Upper lobe of left lung (tissue), 6 donors: ENCODE data around the gene ACP4. TPM values are rescaled to one million over a fixed set of nuclear protein-coding genes. Genes with fewer than 3 reads are reported as not detected.

Source experiments
- ATAC-seq, 2 donors: fragments of 200-7000 bp; cut with Tn5 transposase; one replicate each; pipeline ENCODE4 v1.9.1; 2022; ENCODE audit warnings: mild to moderate bottlenecking in 2 of 2, moderate library complexity in 2 of 2; ENCODE audit not compliant: low FRiP score in 2 of 2
- DNase-seq, 2 donors: peaks; one replicate each; pipeline ENCODE4 v3.0.0-alpha.2; 2019 to 2020
- H3K27ac ChIP-seq, 4 donors: fragments of 200-600 bp; sonication (generic); one replicate each; pipeline ENCODE4 v1.5.1; 2016 to 2019
- H3K27me3 ChIP-seq, 4 donors: fragments of 200-600 bp; sonication (generic); one replicate each; pipeline ENCODE4 v1.5.1; 2017 to 2019
- H3K36me3 ChIP-seq, 4 donors: fragments of 200-600 bp; sonication (generic); one replicate each; pipeline ENCODE4 v1.5.1; 2016 to 2019
- H3K4me1 ChIP-seq, 4 donors: fragments of 200-600 bp; sonication (generic); one replicate each; pipeline ENCODE4 v1.5.1; 2018 to 2019
- H3K4me3 ChIP-seq, 4 donors: fragments of 200-600 bp; sonication (generic); one replicate each; pipeline ENCODE4 v1.5.1; 2017 to 2019; ENCODE audit warnings: mild to moderate bottlenecking in 2 of 4, moderate library complexity in 1 of 4
- H3K9me3 ChIP-seq, 4 donors: fragments of 200-600 bp; sonication (generic); one replicate each; pipeline ENCODE4 v1.5.1; 2018 to 2019
- CTCF ChIP-seq, 6 experiments: fragments of 450-650 bp in 4 of 6; fragments of 200-600 bp in 2 of 6; sonication (generic) in 2 of 6; IDR thresholded peaks; one replicate each; pipeline ENCODE4 v1.5.1; 2016 to 2019; ENCODE audit warnings: antibody characterized with exemption in 6 of 6
- EP300 ChIP-seq, 4 donors: sonication (generic); formaldehyde crosslinking; IDR thresholded peaks; one replicate each; pipeline ENCODE4 v1.5.1; 2017; ENCODE audit warnings: antibody characterized with exemption in 4 of 4, control low read depth in 2 of 4
- POLR2A ChIP-seq, 4 donors: fragments of 450-650 bp; IDR thresholded peaks; one replicate each; pipeline ENCODE4 v1.5.1; 2016 to 2017; ENCODE audit warnings: antibody characterized with exemption in 4 of 4, mild to moderate bottlenecking in 2 of 4
- POLR2AphosphoS5 ChIP-seq, 2 donors: sonication (generic); formaldehyde crosslinking; IDR thresholded peaks; one replicate each; pipeline ENCODE4 v1.5.1; 2017; ENCODE audit warnings: antibody characterized with exemption in 2 of 2
- whole genome bisulfite sequencing, 2 donors: methylation state at CpG; one replicate each; pipeline ENCODE4 v1.1.5; 2017 to 2018; 5-methylcytosine and 5-hydroxymethylcytosine counted together
- total RNA-seq, 6 donors: library from RNA; depleted of rRNA in 4 of 6; stranded (reverse); fragments of >200 nt in 4 of 6; gene quantifications; one replicate each; pipeline versions ENCODE4 v1.1.0 to v1.2.1, GENCODE V29; 2016 to 2021
- donor health status: DM: no; HTN: no; CAD: no; lungs with moderate emphysema.
- donor health status: DM: no; HTN: yes; CAD: no; lungs with severe emphysema.

The ACP4 gene
- total RNA-seq, 6 donors from 2014 or later: not detected

DNA sequence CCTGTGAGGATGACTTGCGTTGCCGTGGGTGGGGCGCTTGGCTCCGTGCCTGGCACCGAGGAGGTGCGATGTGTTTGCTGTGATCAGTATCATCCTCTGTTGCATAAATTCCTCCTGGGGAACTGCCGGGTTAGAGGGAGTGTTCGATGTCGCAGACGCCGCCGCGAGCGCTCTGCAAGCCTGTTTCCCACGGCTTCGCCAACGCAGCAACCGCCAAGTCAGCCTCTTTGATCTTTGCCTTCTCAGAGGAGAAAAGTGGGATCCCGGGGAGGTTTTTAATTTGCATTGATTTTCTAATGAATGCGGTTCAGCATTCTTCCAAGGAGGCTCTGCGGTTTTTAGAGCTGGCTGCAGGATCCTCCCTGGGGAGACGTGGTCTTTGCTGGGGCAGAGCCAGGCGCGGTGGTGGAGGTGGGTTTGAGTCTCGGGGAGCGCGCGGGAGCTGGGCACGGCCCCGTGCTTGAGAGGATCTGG lies 12.3 kb upstream of the ACP4 start:
- Histone ChIP-seq H3K27me3 (peaks cover 0 to 19% (median 7%) of the 10 kb centered on the region in 4 donors), H3K9me3 (peaks cover 0 to 6% (median 4%) of the 10 kb centered on the region in 4 donors), H3K36me3 (no peaks in the 10 kb centered on the region), H3K4me1 (peaks cover 0 to 7% (median 0%) of the 10 kb centered on the region in 4 donors), H3K27ac (no peak overlapping the region), H3K4me3 (no peak overlapping the region)
- TF ChIP-seq POLR2A (IDR thresholded peaks at IDR 0.05) (no peak), CTCF (IDR thresholded peaks at IDR 0.05) (no peak), POLR2AphosphoS5 (IDR thresholded peaks at IDR 0.05) (no peak), EP300 (IDR thresholded peaks at IDR 0.05) (no peak)
- peak in 1 of 2 donors; percentile 78 for DNase-seq
- 4 to 6% methylated on average over 22 to 30 of the region's 30 CpGs for WGBS, 2 donors
- ATAC-seq: no peak

GRCh38 chr19:50778906-50779430 lies 11.2 kb upstream of the ACP4 start:
- Histone ChIP-seq H3K27me3 (peaks cover 0 to 19% (median 7%) of the 10 kb centered on the region in 4 donors), H3K4me3 (no peak overlapping the region), H3K4me1 (peaks cover 0 to 12% (median 8%) of the 10 kb centered on the region in 4 donors), H3K27ac (no peak overlapping the region), H3K9me3 (peaks cover 0 to 6% (median 4%) of the 10 kb centered on the region in 4 donors), H3K36me3 (no peaks in the 10 kb centered on the region)
- TF ChIP-seq CTCF (IDR thresholded peaks at IDR 0.05) (no peak), POLR2AphosphoS5 (IDR thresholded peaks at IDR 0.05) (no peak), EP300 (IDR thresholded peaks at IDR 0.05) (no peak), POLR2A (IDR thresholded peaks at IDR 0.05) (no peak)
- WGBS, 2 donors: 61 to 68% methylated on average over 7 of the region's 7 CpGs
- no peak for ATAC-seq
- DNase-seq: no peak

DNA sequence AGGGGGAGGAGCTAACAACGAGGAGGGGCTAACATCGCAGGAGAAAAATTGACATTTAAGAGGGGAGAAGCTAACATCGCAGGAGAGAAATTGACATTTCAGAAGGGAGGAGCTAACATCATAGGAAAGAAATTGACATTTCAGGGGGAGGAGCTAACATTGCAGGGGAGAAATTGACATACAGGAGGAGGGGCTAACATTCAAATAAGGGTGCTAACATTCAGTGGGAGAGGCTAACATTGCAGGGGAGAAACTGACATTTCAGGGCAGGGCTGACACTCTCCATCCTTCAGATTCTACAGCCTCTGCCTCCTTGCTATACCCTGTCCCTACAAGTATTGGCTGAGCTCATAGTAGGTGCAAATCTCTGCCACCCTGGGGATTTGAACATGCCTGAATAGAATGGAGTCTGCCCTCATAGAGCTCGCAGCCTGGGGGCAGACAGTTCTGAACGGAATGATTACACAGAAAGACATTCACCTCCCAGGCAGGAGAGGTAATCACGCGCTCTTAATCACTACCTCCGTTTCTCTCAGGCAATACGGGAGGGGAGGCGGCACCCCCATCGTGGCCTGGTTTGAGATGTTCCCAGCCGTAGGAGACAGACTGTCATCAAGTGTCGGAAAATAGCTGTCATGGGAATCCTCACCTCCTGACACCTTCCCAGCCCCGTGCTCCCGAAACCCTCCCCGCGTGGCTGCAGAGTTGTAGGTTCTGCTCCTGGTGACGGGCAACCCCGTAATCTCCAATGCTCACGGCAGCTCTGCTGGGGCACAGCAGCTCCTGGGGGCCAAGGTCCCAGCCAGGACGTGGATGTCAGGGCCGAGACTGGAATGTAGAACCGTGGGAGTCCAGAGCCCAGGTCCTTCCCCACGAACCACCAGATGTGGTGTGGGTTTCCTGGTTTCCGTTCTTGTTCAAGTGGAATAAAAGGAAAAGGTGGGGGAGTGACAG lies 10.4 kb upstream of the ACP4 start:
- DNase-seq (no peak), ATAC-seq (no peak)
- no peak overlapping the region for H3K4me3 ChIP-seq
- H3K27me3 ChIP-seq: peaks cover 0 to 19% (median 7%) of the 10 kb centered on the region in 4 donors
- H3K4me1 ChIP-seq: peaks cover 0 to 12% (median 8%) of the 10 kb centered on the region in 4 donors
- H3K36me3 ChIP-seq: no peaks in the 10 kb centered on the region
- peaks cover 0 to 6% (median 4%) of the 10 kb centered on the region in 4 donors for H3K9me3 ChIP-seq
- TF ChIP-seq CTCF (IDR thresholded peaks at IDR 0.05) (no peak), POLR2A (IDR thresholded peaks at IDR 0.05) (no peak), POLR2AphosphoS5 (IDR thresholded peaks at IDR 0.05) (no peak), EP300 (IDR thresholded peaks at IDR 0.05) (no peak)
- 45 to 55% methylated on average over 24 to 25 of the region's 25 CpGs for WGBS, 2 donors
- H3K27ac ChIP-seq: no peak overlapping the region

- H3K27me3 ChIP-seq: peaks cover 0 to 19% (median 7%) of the 10 kb centered on the region in 4 donors
- ATAC-seq: peak in 1 of 2 donors; percentile 59
These were observed 9.3 kb upstream of the ACP4 start for GRCh38 chr19:50780753-50781435.

More at GRCh38 chr19:50780753-50781435, 9.3 kb upstream of the ACP4 start:
- no peaks in the 10 kb centered on the region for H3K36me3 ChIP-seq
- no peak overlapping the region for H3K27ac ChIP-seq
- DNase-seq: peak in 1 of 2 donors; percentile 56
- peaks cover 0 to 12% (median 8%) of the 10 kb centered on the region in 4 donors for H3K4me1 ChIP-seq
- 51 to 58% methylated on average over 16 of the region's 16 CpGs for WGBS, 2 donors
- TF ChIP-seq POLR2AphosphoS5 (IDR thresholded peaks at IDR 0.05) (no peak), POLR2A (IDR thresholded peaks at IDR 0.05) (no peak), EP300 (IDR thresholded peaks at IDR 0.05) (no peak), CTCF (IDR thresholded peaks at IDR 0.05) (no peak)
- H3K9me3 ChIP-seq: peaks cover 0 to 6% (median 4%) of the 10 kb centered on the region in 4 donors
- no peak overlapping the region for H3K4me3 ChIP-seq
